Hepatic stellate cell (primary cell): ENCODE measurements around the gene EXOC4.
A peak's percentile ranks its signal among the peaks of the same experiment; 100 is the strongest.
"Not testable (repeated sequence)": the region's sequence is repeated elsewhere in the genome, so short reads cannot be mapped to it uniquely, and the experiment has no call there.

ENCODE experiments used
- DNase-seq: peaks from one replicate; pipeline ENCODE4 v3.0.0; 2011; ENCODE audit warnings: low spot score

Gene EXOC4

GRCh38 chr7:133252858-133253518, at the start of gene EXOC4:
Gene EXOC4, plus strand, starts transcription at chr7:133253078.
- peak; percentile 92 for DNase-seq

GRCh38 chr7:133203490-133203889, 49.4 kb upstream of the EXOC4 start:
- no peak for DNase-seq

GRCh38 chr7:133207687-133208086, 45.2 kb upstream of the EXOC4 start:
- no peak for DNase-seq

GRCh38 chr7:133210817-133211216, 42.1 kb upstream of the EXOC4 start:
- DNase-seq = not testable (repeated sequence)

GRCh38 chr7:133213772-133214171, 39.1 kb upstream of the EXOC4 start:
- DNase-seq = not testable (repeated sequence)

GRCh38 chr7:133217773-133218172, 35.1 kb upstream of the EXOC4 start:
- no peak for DNase-seq

- DNase-seq = peak; percentile 34
Observed at GRCh38 chr7:133230591-133231194, 22.2 kb upstream of the EXOC4 start.

GRCh38 chr7:133233142-133233541, 19.7 kb upstream of the EXOC4 start:
- no peak for DNase-seq

- DNase-seq = no peak
Observed at GRCh38 chr7:133234961-133235875, 17.7 kb upstream of the EXOC4 start.

GRCh38 chr7:133237545-133237944, 15.3 kb upstream of the EXOC4 start:
- no peak for DNase-seq

- DNase-seq = no peak
Observed at GRCh38 chr7:133240302-133240701, 12.6 kb upstream of the EXOC4 start.

- no peak for DNase-seq
Observed at GRCh38 chr7:133246558-133246957, 6.3 kb upstream of the EXOC4 start.

GRCh38 chr7:133248901-133249300, 4.0 kb upstream of the EXOC4 start:
- no peak for DNase-seq

GRCh38 chr7:133252506-133252857, 396 bp upstream of the EXOC4 start:
- DNase-seq = no peak

GRCh38 chr7:133253519-133253875, 619 bp downstream of the EXOC4 start:
- no peak for DNase-seq

GRCh38 chr7:133255486-133255885, 2.6 kb downstream of the EXOC4 start:
- no peak for DNase-seq

GRCh38 chr7:133258174-133258573, 5.3 kb downstream of the EXOC4 start:
- no peak for DNase-seq

GRCh38 chr7:133265821-133266220, 12.9 kb downstream of the EXOC4 start:
- no peak for DNase-seq

GRCh38 chr7:133268355-133268754, 15.5 kb downstream of the EXOC4 start:
- no peak for DNase-seq

- no peak for DNase-seq
Observed at GRCh38 chr7:133272336-133272735, 19.5 kb downstream of the EXOC4 start.

- DNase-seq = no peak
Observed at GRCh38 chr7:133273227-133273626, 20.3 kb downstream of the EXOC4 start.

GRCh38 chr7:133274265-133274664, 21.4 kb downstream of the EXOC4 start:
- no peak for DNase-seq

- no peak for DNase-seq
Observed at GRCh38 chr7:133275008-133275407, 22.1 kb downstream of the EXOC4 start.
